Measurements from ENCODE around the gene POGK.
"Not testable (repeated sequence)": the region's sequence is repeated elsewhere in the genome, so short reads cannot be mapped to it uniquely, and the experiment has no call there.

The POGK gene

GRCh38 chr1:166875302-166875733, 36.0 kb downstream of the POGK start:
- Histone ChIP-seq H2AFZ (ENCODE audit: low read length) (0 out of 2 replicates have a peak overlapping the region, but pooled peaks have one; percentile 84), H3K4me2 (ENCODE audit: low read depth, low read length, poor library complexity, severe bottlenecking) (peak overlapping the region; percentile 81), H3K27me3 (ENCODE audit: insufficient read depth, low read length, poor library complexity, severe bottlenecking) (no peaks in the 10 kb centered on the region), H3K9me3 (ENCODE audit: insufficient read depth, low read depth, low read length) (no peaks in the 10 kb centered on the region), H3K9ac (ENCODE audit: low read depth, low read length, poor library complexity, severe bottlenecking) (peak overlapping the region; percentile 83), H4K20me1 (ENCODE audit: insufficient read depth, low read length, poor library complexity, severe bottlenecking) (peaks cover 32% of the 10 kb centered on the region), H3F3A (ENCODE audit: low read depth) (no peaks in the 10 kb centered on the region), H3K36me3 (ENCODE audit: insufficient read depth, low read length) (no peaks in the 10 kb centered on the region), H3K4me3 (ENCODE audit: low read length, poor library complexity, severe bottlenecking) (peak overlapping the region; percentile 82), H3K4me1 (ENCODE audit: insufficient read depth, low read length, poor library complexity, severe bottlenecking) (peaks cover 51% of the 10 kb centered on the region), H3K79me2 (ENCODE audit: insufficient read depth, low read length) (peaks cover 56% of the 10 kb centered on the region), H3K9me2 (replicated peaks; ENCODE audit: low read depth, low read length) (no peaks in the 10 kb centered on the region)
- TF ChIP-seq EZH2phosphoT487 (IDR thresholded peaks at IDR 0.05; ENCODE audit: borderline replicate concordance) (no peak), CTCF (conservative IDR thresholded peaks at IDR 0.05; ENCODE audit: low read length) (no peak)

- Histone ChIP-seq H3K4me2 (ENCODE audit: low read depth, low read length, poor library complexity, severe bottlenecking) (peak within 1 kb of the TSS; percentile 87), H3F3A (ENCODE audit: low read depth) (no peaks in the 10 kb centered on the region), H3K9me2 (replicated peaks; ENCODE audit: low read depth, low read length) (no peaks in the 10 kb centered on the region), H3K79me2 (ENCODE audit: insufficient read depth, low read length) (peaks cover 50% of the 10 kb centered on the region), H3K36me3 (ENCODE audit: insufficient read depth, low read length) (no peaks in the 10 kb centered on the region), H3K4me1 (ENCODE audit: insufficient read depth, low read length, poor library complexity, severe bottlenecking) (peaks cover 45% of the 10 kb centered on the region), H3K27me3 (ENCODE audit: insufficient read depth, low read length, poor library complexity, severe bottlenecking) (no peaks in the 10 kb centered on the region), H4K20me1 (ENCODE audit: insufficient read depth, low read length, poor library complexity, severe bottlenecking) (peaks cover 26% of the 10 kb centered on the region), H3K9me3 (ENCODE audit: insufficient read depth, low read depth, low read length) (no peaks in the 10 kb centered on the region), H3K9ac (ENCODE audit: low read depth, low read length, poor library complexity, severe bottlenecking) (peak within 1 kb of the TSS; percentile 83), H3K4me3 (ENCODE audit: low read length, poor library complexity, severe bottlenecking) (peak within 1 kb of the TSS; percentile 82), H2AFZ (ENCODE audit: low read length) (peak within 1 kb of the TSS; percentile 90)
- TF ChIP-seq CTCF (conservative IDR thresholded peaks at IDR 0.05; ENCODE audit: low read length): no peak
- no peak for TF ChIP-seq EZH2phosphoT487 (IDR thresholded peaks at IDR 0.05; ENCODE audit: borderline replicate concordance)
Measured at GRCh38 chr1:166875734-166876539, 36.7 kb downstream of the POGK start, which contains the start of gene TADA1. Gene TADA1 (minus strand): TSS chr1:166876264. CDS start chr1:166876233, 31 bp downstream.

GRCh38 chr1:166876540-166876838, 37.2 kb downstream of the POGK start:
- peak overlapping the region; percentile 90 for H2AFZ ChIP-seq (ENCODE audit: low read length)
- TF ChIP-seq EZH2phosphoT487 (IDR thresholded peaks at IDR 0.05; ENCODE audit: borderline replicate concordance) (no peak), CTCF (conservative IDR thresholded peaks at IDR 0.05; ENCODE audit: low read length) (peak; percentile 49)
- H3K36me3 ChIP-seq (ENCODE audit: insufficient read depth, low read length): no peaks in the 10 kb centered on the region
- H3K4me2 ChIP-seq (ENCODE audit: low read depth, low read length, poor library complexity, severe bottlenecking): peak overlapping the region; percentile 87
- H3K9me2 ChIP-seq (replicated peaks; ENCODE audit: low read depth, low read length): no peaks in the 10 kb centered on the region
- H3K27me3 ChIP-seq (ENCODE audit: insufficient read depth, low read length, poor library complexity, severe bottlenecking): no peaks in the 10 kb centered on the region
- peak overlapping the region; percentile 76 for H3K9ac ChIP-seq (ENCODE audit: low read depth, low read length, poor library complexity, severe bottlenecking)
- H3K79me2 ChIP-seq (ENCODE audit: insufficient read depth, low read length): peaks cover 44% of the 10 kb centered on the region
- H3K9me3 ChIP-seq (ENCODE audit: insufficient read depth, low read depth, low read length): no peaks in the 10 kb centered on the region
- H3K4me3 ChIP-seq (ENCODE audit: low read length, poor library complexity, severe bottlenecking): peak overlapping the region; percentile 79
- H4K20me1 ChIP-seq (ENCODE audit: insufficient read depth, low read length, poor library complexity, severe bottlenecking): peaks cover 21% of the 10 kb centered on the region
- no peaks in the 10 kb centered on the region for H3F3A ChIP-seq (ENCODE audit: low read depth)
- peaks cover 40% of the 10 kb centered on the region for H3K4me1 ChIP-seq (ENCODE audit: insufficient read depth, low read length, poor library complexity, severe bottlenecking)

GRCh38 chr1:166878173-166878917, 39.1 kb downstream of the POGK start:
- Histone ChIP-seq H3K79me2 (ENCODE audit: insufficient read depth, low read length) (peaks cover 26% of the 10 kb centered on the region), H4K20me1 (ENCODE audit: insufficient read depth, low read length, poor library complexity, severe bottlenecking) (peaks cover 13% of the 10 kb centered on the region), H3K4me1 (ENCODE audit: insufficient read depth, low read length, poor library complexity, severe bottlenecking) (peaks cover 23% of the 10 kb centered on the region)
- H3K4me3 ChIP-seq (ENCODE audit: low read length, poor library complexity, severe bottlenecking); H2AFZ ChIP-seq (ENCODE audit: low read length); H3K36me3 ChIP-seq (ENCODE audit: insufficient read depth, low read length); H3F3A ChIP-seq (ENCODE audit: low read depth); H3K4me2 ChIP-seq (ENCODE audit: low read depth, low read length, poor library complexity, severe bottlenecking); H3K9ac ChIP-seq (ENCODE audit: low read depth, low read length, poor library complexity, severe bottlenecking); H3K9me3 ChIP-seq (ENCODE audit: insufficient read depth, low read depth, low read length); H3K27me3 ChIP-seq (ENCODE audit: insufficient read depth, low read length, poor library complexity, severe bottlenecking); H3K9me2 ChIP-seq (replicated peaks; ENCODE audit: low read depth, low read length): not testable (repeated sequence)

All from Loucy (cell line).